Keratinocyte (primary cell): Measurements from ENCODE around the gene SENP7. TPM values are rescaled to one million over a fixed set of nuclear protein-coding genes. Genes with fewer than 3 reads are reported as not detected.

Experiments used
- DNase-seq: peaks from one replicate; pipeline ENCODE4 v3.0.0-alpha.2; 2011; ENCODE audit warnings: low read depth, missing footprints, low spot score
- FAIRE-seq: peaks from 2 replicates; lab custom pipeline; 2011; peaks lifted over from hg19 to GRCh38; lab: Jason Lieb, UNC
- H2AFZ ChIP-seq: 2 replicates; pipeline ENCODE4 v1.6.0; 2012; ENCODE audit warnings: low read length, control low read depth, inconsistent platforms; ENCODE audit not compliant: control insufficient read depth
- H3K27ac ChIP-seq: 2 replicates; pipeline ENCODE4 v1.5.1; 2011; ENCODE audit warnings: low read length; ENCODE audit not compliant: control insufficient read depth, insufficient read depth
- H3K27me3 ChIP-seq: 3 replicates; pipeline ENCODE4 v1.6.0; 2011; ENCODE audit warnings: low read length; ENCODE audit not compliant: control insufficient read depth, insufficient read depth; ENCODE audit errors: extremely low read depth
- H3K36me3 ChIP-seq, 2 experiments: 2 replicates in 1 of 2; 3 replicates in 1 of 2; pipeline ENCODE4 v1.5.1; 2011; ENCODE audit warnings: low read length in 2 of 2, mild to moderate bottlenecking in 1 of 2; ENCODE audit not compliant: control insufficient read depth in 2 of 2, insufficient read depth in 2 of 2; ENCODE audit errors: extremely low read depth in 1 of 2
- H3K4me1 ChIP-seq: 3 replicates; pipeline ENCODE4 v1.5.1; 2011; ENCODE audit warnings: low read length; ENCODE audit not compliant: control insufficient read depth, insufficient read depth; ENCODE audit errors: extremely low read depth
- H3K4me2 ChIP-seq: 3 replicates; pipeline ENCODE4 v1.6.0; 2011; ENCODE audit warnings: low read depth, low read length; ENCODE audit not compliant: control insufficient read depth, insufficient read depth; ENCODE audit errors: extremely low read depth
- H3K4me3 ChIP-seq, 3 experiments: fragments of 200-600 bp in 1 of 3; sonication (generic) in 1 of 3; 2 replicates in 2 of 3; 3 replicates in 1 of 3; pipeline ENCODE4 v1.5.1; 2011 to 2016; ENCODE audit warnings: low read length in 3 of 3, mild to moderate bottlenecking in 3 of 3, control low read depth in 2 of 3, inconsistent platforms in 1 of 3, low read depth in 1 of 3, mixed read lengths in 1 of 3, mixed run types in 1 of 3, moderate library complexity in 1 of 3; ENCODE audit not compliant: control insufficient read depth in 2 of 3, insufficient read depth in 2 of 3; ENCODE audit errors: extremely low read depth in 1 of 3
- H3K79me2 ChIP-seq: 2 replicates; pipeline ENCODE4 v1.6.0; 2012; ENCODE audit warnings: low read length; ENCODE audit not compliant: control insufficient read depth, insufficient read depth
- H3K9ac ChIP-seq: 3 replicates; pipeline ENCODE4 v1.6.0; 2011; ENCODE audit warnings: low read length; ENCODE audit not compliant: control insufficient read depth, insufficient read depth; ENCODE audit errors: extremely low read depth
- H3K9me1 ChIP-seq: 3 replicates; pipeline ENCODE4 v1.6.0; 2011; ENCODE audit warnings: low read length; ENCODE audit not compliant: control insufficient read depth, insufficient read depth; ENCODE audit errors: extremely low read depth
- H3K9me3 ChIP-seq: 2 replicates; pipeline ENCODE4 v1.5.1; 2012; ENCODE audit warnings: low read depth, low read length; ENCODE audit not compliant: control insufficient read depth
- H4K20me1 ChIP-seq: 3 replicates; pipeline ENCODE4 v1.6.0; 2011; ENCODE audit warnings: low read length; ENCODE audit not compliant: control insufficient read depth, insufficient read depth; ENCODE audit errors: extremely low read depth
- EZH2 ChIP-seq: IDR thresholded peaks from one replicate; pipeline ENCODE4 v1.6.1; 2012; ENCODE audit warnings: inconsistent platforms, mild to moderate bottlenecking, low read length, moderate library complexity
- dilution Hi-C: fragments of 300-500 bp; cut with MboI; formaldehyde crosslinking; loops from one replicate; pipeline ENCODE4 v1.7.0; 2020; ENCODE audit warnings: low sequenced_read_pairs; ENCODE audit not compliant: extremely low pct_ligation_motif_present
- polyA plus RNA-seq, 5 experiments: library from polyadenylated mRNA; depleted of rRNA in 3 of 5; stranded (reverse) in 3 of 5; stranded (forward) in 1 of 5; unstranded in 1 of 5; fragments of >200 nt; gene quantifications; 1 replicate in 1 of 5; 2 replicates in 3 of 5; 3 replicates in 1 of 5; pipeline versions ENCODE4 v1.2.1 to v1.2.3, GENCODE V29; 2011 to 2012; ENCODE audit warnings: missing spikeins in 2 of 5, low read depth in 1 of 5, low replicate concordance in 1 of 5
- small RNA-seq, 3 experiments: library from RNA; depleted of rRNA; stranded (forward); fragments of <200 nt; gene quantifications; one replicate each; pipeline ENCODE3, GENCODE V24; 2012; ENCODE audit warnings: low read depth in 3 of 3, low replicate concordance in 1 of 3; ENCODE audit not compliant: insufficient read length in 3 of 3
- TF ChIP-seq, protein P1 (sequence below), 3 experiments: IDR thresholded peaks in 1 of 3; conservative IDR thresholded peaks in 1 of 3; optimal IDR thresholded peaks in 1 of 3; 2 replicates in 2 of 3; 3 replicates in 1 of 3; pipeline versions ENCODE3 to v1.5.1; 2011; ENCODE audit warnings: low read length in 3 of 3, mild to moderate bottlenecking in 3 of 3, moderate library complexity in 2 of 3, control low read depth in 1 of 3, inconsistent platforms in 1 of 3; ENCODE audit not compliant: insufficient read depth in 2 of 3; ENCODE audit errors: extremely low read depth in 1 of 3

The SENP7 gene
- polyA plus RNA-seq, 1 donor (not counting 4 experiments of a cell fraction or from before 2014, with no cell fraction given): 7.4 TPM

DNA sequence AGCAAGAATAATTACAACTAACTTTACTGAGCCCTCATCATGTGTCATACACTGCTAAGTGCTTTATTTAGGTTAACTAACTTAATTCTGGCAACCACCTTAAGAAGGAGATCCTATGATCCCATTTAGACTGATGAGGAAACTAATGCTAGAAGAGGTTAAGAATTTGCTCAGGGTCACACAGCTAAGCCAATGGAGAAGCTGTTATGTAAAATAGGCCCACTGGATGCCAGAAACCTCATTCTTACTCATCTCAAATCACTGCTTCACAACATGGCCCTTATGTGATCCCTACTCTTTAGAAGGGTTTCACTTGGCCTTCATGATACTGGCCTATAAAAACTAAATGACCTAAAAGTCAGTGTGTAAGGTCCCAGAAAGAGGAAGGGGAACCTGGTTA lies 233.8 kb downstream of the SENP7 start:
- no peak overlapping the region for H3K27ac ChIP-seq
- H3K4me1 ChIP-seq: peaks cover 4% of the 10 kb centered on the region
- no peaks in the 10 kb centered on the region for H3K9me3 ChIP-seq
- no peaks in the 10 kb centered on the region for H3K79me2 ChIP-seq
- dilution Hi-C loops: no loop called here
- no peaks in the 10 kb centered on the region for H3K27me3 ChIP-seq
- no peaks in the 10 kb centered on the region for H3K36me3 ChIP-seq
- H3K4me3 ChIP-seq: no peak overlapping the region
- TF ChIP-seq, protein P1, sequence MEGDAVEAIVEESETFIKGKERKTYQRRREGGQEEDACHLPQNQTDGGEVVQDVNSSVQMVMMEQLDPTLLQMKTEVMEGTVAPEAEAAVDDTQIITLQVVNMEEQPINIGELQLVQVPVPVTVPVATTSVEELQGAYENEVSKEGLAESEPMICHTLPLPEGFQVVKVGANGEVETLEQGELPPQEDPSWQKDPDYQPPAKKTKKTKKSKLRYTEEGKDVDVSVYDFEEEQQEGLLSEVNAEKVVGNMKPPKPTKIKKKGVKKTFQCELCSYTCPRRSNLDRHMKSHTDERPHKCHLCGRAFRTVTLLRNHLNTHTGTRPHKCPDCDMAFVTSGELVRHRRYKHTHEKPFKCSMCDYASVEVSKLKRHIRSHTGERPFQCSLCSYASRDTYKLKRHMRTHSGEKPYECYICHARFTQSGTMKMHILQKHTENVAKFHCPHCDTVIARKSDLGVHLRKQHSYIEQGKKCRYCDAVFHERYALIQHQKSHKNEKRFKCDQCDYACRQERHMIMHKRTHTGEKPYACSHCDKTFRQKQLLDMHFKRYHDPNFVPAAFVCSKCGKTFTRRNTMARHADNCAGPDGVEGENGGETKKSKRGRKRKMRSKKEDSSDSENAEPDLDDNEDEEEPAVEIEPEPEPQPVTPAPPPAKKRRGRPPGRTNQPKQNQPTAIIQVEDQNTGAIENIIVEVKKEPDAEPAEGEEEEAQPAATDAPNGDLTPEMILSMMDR (optimal IDR thresholded peaks at IDR 0.05 in 1 of 3, IDR thresholded peaks at IDR 0.05 in 1 of 3, conservative IDR thresholded peaks at IDR 0.05 in 1 of 3; ENCODE audit: extremely low read depth in 1 of 3, insufficient read depth in 2 of 3, low read length in 3 of 3): no peak
- TF ChIP-seq EZH2: no peak
- no peaks in the 10 kb centered on the region for H4K20me1 ChIP-seq
- no peaks in the 10 kb centered on the region for H3K9me1 ChIP-seq
- H3K9ac ChIP-seq: no peak overlapping the region
- FAIRE-seq (peak; percentile 36), DNase-seq (no peak)
- no peak overlapping the region for H3K4me2 ChIP-seq
- H2AFZ ChIP-seq: peak overlapping the region; percentile 20

DNA sequence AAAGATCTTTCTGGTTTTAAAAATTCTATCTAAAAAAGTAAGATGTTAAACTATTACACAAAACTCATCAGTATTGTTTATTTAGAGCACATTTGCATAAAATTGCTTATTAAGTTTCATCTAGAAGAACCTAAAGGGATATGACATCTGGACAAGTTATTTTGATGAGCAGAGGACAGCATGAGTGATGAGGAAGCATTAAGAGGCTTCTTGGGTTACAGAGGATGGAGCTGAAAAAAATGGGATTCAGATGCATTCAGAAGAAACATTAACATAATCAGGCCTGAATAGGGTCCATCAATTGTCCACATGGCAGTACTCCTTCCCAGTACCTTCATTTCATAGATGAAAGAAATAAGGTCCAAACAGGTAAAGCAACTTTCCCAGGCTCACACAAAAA lies 234.3 kb downstream of the SENP7 start:
- DNase-seq (no peak), FAIRE-seq (peak; percentile 34)
- no peak overlapping the region for H3K9ac ChIP-seq
- H3K4me1 ChIP-seq: peaks cover 4% of the 10 kb centered on the region
- no peak for TF ChIP-seq EZH2
- TF ChIP-seq, protein P1 (optimal IDR thresholded peaks at IDR 0.05 in 1 of 3, IDR thresholded peaks at IDR 0.05 in 1 of 3, conservative IDR thresholded peaks at IDR 0.05 in 1 of 3; ENCODE audit: extremely low read depth in 1 of 3, insufficient read depth in 2 of 3, low read length in 3 of 3): no peak
- H3K4me3 ChIP-seq: no peak overlapping the region
- no peaks in the 10 kb centered on the region for H3K9me3 ChIP-seq
- H3K4me2 ChIP-seq: no peak overlapping the region
- no peaks in the 10 kb centered on the region for H4K20me1 ChIP-seq
- H3K27me3 ChIP-seq: no peaks in the 10 kb centered on the region
- H3K27ac ChIP-seq: no peak overlapping the region
- H3K9me1 ChIP-seq: no peaks in the 10 kb centered on the region
- no peaks in the 10 kb centered on the region for H3K36me3 ChIP-seq
- H2AFZ ChIP-seq: no peak overlapping the region
- dilution Hi-C loops: no loop called here
- no peaks in the 10 kb centered on the region for H3K79me2 ChIP-seq

Small RNA genes within 50 kb of the gene (small RNA-seq; reads per million reads assigned to genes)
- 0 reads per million in 3 experiments for gene RF00019

Other genes starting within 250 kb of the SENP7 start
- 0.07 to 0.17 TPM (median 0.16 TPM) in 3 replicates for gene IMPG2, start 192.6 kb downstream of the SENP7 start, polyA plus RNA-seq
- gene TRMT10C, start 48.7 kb upstream of the SENP7 start, polyA plus RNA-seq: 21.6 to 35.5 TPM (median 25.6 TPM) in 3 replicates
- gene PCNP, start 61.0 kb upstream of the SENP7 start, polyA plus RNA-seq: 37.9 to 97.8 TPM (median 73.0 TPM) in 3 replicates
- gene ZBTB11, start 163.9 kb upstream of the SENP7 start, polyA plus RNA-seq: 10.4 to 19.7 TPM (median 13.8 TPM) in 3 replicates
- 787 to 1,581 TPM (median 1,426 TPM) in 3 replicates for gene RPL24, start 173.5 kb upstream of the SENP7 start, polyA plus RNA-seq
- gene CEP97, start 211.4 kb upstream of the SENP7 start, polyA plus RNA-seq: 1.6 to 3.6 TPM (median 2.6 TPM) in 3 replicates